ENCODE results near the gene PHF21B. TPM values are rescaled to one million over a fixed set of nuclear protein-coding genes. Genes with fewer than 3 reads are reported as not detected.

Gene PHF21B
- total and polyA plus RNA-seq, 7 experiments from 2014 or later: not detected

DNA sequence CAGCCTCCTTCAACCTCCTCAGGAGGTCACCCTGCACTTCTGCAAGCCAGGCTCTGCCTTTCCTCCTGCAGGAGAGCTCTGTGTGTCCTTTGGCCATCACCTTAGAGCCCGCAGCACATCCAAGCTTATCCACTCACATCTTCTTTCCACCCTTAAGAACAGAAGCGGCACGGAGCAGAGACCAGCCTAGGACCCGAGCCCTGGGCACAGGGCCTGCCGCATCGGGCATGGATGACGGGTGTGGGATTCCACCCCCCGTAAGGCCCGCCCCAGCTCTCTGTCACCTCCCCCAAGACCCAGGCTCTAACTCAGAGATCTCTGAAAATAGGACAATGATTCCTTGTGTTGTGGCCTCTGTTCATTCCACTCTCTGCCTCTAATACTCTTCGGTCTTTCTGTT is 42.1 kb upstream of the PHF21B start:
- DNase-seq: no peak
- Histone ChIP-seq H3K36me3 (ENCODE audit: control insufficient read depth in 2 of 3, insufficient read depth in 3 of 3, low read length in 3 of 3) (no peaks in the 10 kb centered on the region), H3K4me1 (ENCODE audit: control insufficient read depth in 2 of 2, insufficient read depth in 2 of 2, low read length in 2 of 2) (no peaks in the 10 kb centered on the region), H3K9me3 (ENCODE audit: control insufficient read depth in 2 of 3, low read length in 3 of 3) (no peaks in the 10 kb centered on the region), H3K4me3 (ENCODE audit: low read length) (no peak overlapping the region), H3K27me3 (ENCODE audit: control insufficient read depth in 2 of 2, insufficient read depth in 2 of 2, low read length in 2 of 2) (no peaks in the 10 kb centered on the region), H3K27ac (ENCODE audit: low read depth, low read length) (no peak overlapping the region)
- ChIA-PET POLR2A (no interaction called here), CTCF (no interaction called here)
- Mint-ChIP-seq H3K9me3 (peaks cover 0 to 6% (median 0%) of the 10 kb centered on the region in 11 donors), H3K36me3 (no peaks in the 10 kb centered on the region), H3K27me3 (peaks cover 0 to 46% (median 32%) of the 10 kb centered on the region in 5 donors), H3K4me1 (peaks cover 0 to 2% (median 0%) of the 10 kb centered on the region in 7 donors), H3K27ac (no peak overlapping the region), H3K4me3 (no peak overlapping the region)
- no peak for ATAC-seq
- intact Hi-C loops (cut with micrococcal nuclease): no loop called here

DNA sequence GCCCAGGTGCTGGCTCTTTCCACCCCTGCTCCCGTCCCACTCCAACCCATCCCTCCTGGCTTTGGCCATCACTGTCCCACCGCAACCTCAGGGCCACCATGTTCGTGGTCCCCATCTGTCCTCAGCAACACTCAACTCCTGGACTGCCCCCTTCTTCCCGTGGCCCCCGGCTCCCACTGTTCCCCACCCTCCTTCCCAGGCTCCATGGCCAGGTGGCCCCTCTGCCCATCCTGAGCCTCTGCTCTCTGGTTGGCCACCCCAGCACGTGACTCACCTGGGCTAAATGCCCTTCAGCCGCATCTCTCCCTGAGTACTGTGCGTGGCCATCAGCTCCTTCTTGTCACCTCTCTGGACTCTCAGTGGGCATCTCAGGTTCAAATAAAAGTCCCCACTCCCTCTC is 41.6 kb upstream of the PHF21B start:
- Histone ChIP-seq H3K36me3 (ENCODE audit: control insufficient read depth in 2 of 3, insufficient read depth in 3 of 3, low read length in 3 of 3) (no peaks in the 10 kb centered on the region), H3K4me3 (ENCODE audit: low read length) (no peak overlapping the region), H3K4me1 (ENCODE audit: control insufficient read depth in 2 of 2, insufficient read depth in 2 of 2, low read length in 2 of 2) (no peaks in the 10 kb centered on the region), H3K27ac (ENCODE audit: low read depth, low read length) (no peak overlapping the region), H3K9me3 (ENCODE audit: control insufficient read depth in 2 of 3, low read length in 3 of 3) (no peaks in the 10 kb centered on the region), H3K27me3 (ENCODE audit: control insufficient read depth in 2 of 2, insufficient read depth in 2 of 2, low read length in 2 of 2) (no peaks in the 10 kb centered on the region)
- ATAC-seq: no peak
- CTCF ChIA-PET: no interaction called here
- POLR2A ChIA-PET: no interaction called here
- intact Hi-C loops (cut with micrococcal nuclease): no loop called here
- no peak overlapping the region for H3K27ac Mint-ChIP-seq
- no peak for DNase-seq
- H3K4me1 Mint-ChIP-seq: peaks cover 0 to 2% (median 0%) of the 10 kb centered on the region in 7 donors
- H3K4me3 Mint-ChIP-seq: no peak overlapping the region
- H3K36me3 Mint-ChIP-seq: no peaks in the 10 kb centered on the region
- peaks cover 0 to 9% (median 0%) of the 10 kb centered on the region in 11 donors for H3K9me3 Mint-ChIP-seq
- peaks cover 0 to 46% (median 32%) of the 10 kb centered on the region in 5 donors for H3K27me3 Mint-ChIP-seq

DNA sequence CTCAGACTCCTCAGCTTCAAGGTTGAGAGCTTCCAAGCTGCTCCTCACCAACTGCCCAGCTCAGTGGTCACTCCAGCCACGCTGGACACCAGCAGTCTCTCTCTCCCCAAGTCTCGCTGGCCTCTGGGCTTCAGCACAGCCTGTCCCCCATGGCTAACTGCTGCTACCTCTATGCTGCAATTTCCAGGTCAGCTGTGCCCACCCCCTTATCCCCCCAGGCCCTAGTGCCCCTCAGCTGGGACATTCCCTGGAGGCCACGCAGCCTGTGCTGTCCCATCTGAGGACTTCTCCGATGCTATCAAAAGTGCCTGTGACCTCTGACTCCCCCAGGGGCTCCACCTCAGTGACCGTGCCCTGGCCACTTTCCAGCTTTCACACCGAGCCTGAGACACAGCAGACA is 37.5 kb upstream of the PHF21B start:
- Mint-ChIP-seq H3K27me3 (peaks cover 0 to 56% (median 38%) of the 10 kb centered on the region in 5 donors), H3K4me3 (no peak overlapping the region), H3K4me1 (no peaks in the 10 kb centered on the region), H3K36me3 (no peaks in the 10 kb centered on the region), H3K9me3 (peaks cover 0 to 9% (median 0%) of the 10 kb centered on the region in 11 donors), H3K27ac (no peak overlapping the region)
- ChIA-PET CTCF (interaction anchor here (0.5 kb wide), 1 partner anchor 70 kb away, joined by 4 read pairs; no protein-coding TSS in a partner anchor), POLR2A (no interaction called here)
- no peaks in the 10 kb centered on the region for H3K27me3 ChIP-seq (ENCODE audit: control insufficient read depth in 2 of 2, insufficient read depth in 2 of 2, low read length in 2 of 2)
- H3K36me3 ChIP-seq (ENCODE audit: control insufficient read depth in 2 of 3, insufficient read depth in 3 of 3, low read length in 3 of 3): no peaks in the 10 kb centered on the region
- no peaks in the 10 kb centered on the region for H3K9me3 ChIP-seq (ENCODE audit: control insufficient read depth in 2 of 3, low read length in 3 of 3)
- ATAC-seq: no peak
- intact Hi-C loops (cut with micrococcal nuclease): no loop called here
- H3K4me3 ChIP-seq (ENCODE audit: low read length): no peak overlapping the region
- no peaks in the 10 kb centered on the region for H3K4me1 ChIP-seq (ENCODE audit: control insufficient read depth in 2 of 2, insufficient read depth in 2 of 2, low read length in 2 of 2)
- no peak overlapping the region for H3K27ac ChIP-seq (ENCODE audit: low read depth, low read length)
- DNase-seq: no peak

DNA sequence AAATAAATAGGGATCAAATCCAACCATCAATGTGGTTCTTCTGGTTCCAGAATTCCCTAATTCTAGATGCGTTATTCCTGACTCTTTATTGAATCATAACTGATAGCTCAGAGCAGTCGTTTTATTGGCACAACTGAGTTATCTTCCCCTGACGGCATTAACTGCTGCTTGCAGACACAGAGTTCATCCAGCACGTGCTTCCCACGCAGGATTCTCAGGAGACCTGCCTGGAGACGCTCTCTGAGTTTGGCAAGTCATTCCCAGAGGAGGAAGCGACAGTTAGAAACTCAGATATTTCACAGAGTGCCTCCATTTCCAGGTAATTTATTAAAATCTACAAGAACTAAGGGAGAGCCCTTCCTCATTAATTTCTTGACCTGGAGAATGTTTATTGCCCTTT is 35.4 kb upstream of the PHF21B start:
- Mint-ChIP-seq H3K4me3 (no peak overlapping the region), H3K27me3 (peaks cover 0 to 53% (median 31%) of the 10 kb centered on the region in 5 donors), H3K27ac (no peak overlapping the region), H3K4me1 (no peaks in the 10 kb centered on the region), H3K36me3 (no peaks in the 10 kb centered on the region), H3K9me3 (peaks cover 0 to 9% (median 0%) of the 10 kb centered on the region in 11 donors)
- ATAC-seq (no peak), DNase-seq (no peak)
- H3K9me3 ChIP-seq (ENCODE audit: control insufficient read depth in 2 of 3, low read length in 3 of 3): no peaks in the 10 kb centered on the region
- intact Hi-C loops (cut with micrococcal nuclease): no loop called here
- no peaks in the 10 kb centered on the region for H3K36me3 ChIP-seq (ENCODE audit: control insufficient read depth in 2 of 3, insufficient read depth in 3 of 3, low read length in 3 of 3)
- POLR2A ChIA-PET: no interaction called here
- H3K27ac ChIP-seq (ENCODE audit: low read depth, low read length): no peak overlapping the region
- H3K4me3 ChIP-seq (ENCODE audit: low read length): no peak overlapping the region
- CTCF ChIA-PET: no interaction called here
- H3K27me3 ChIP-seq (ENCODE audit: control insufficient read depth in 2 of 2, insufficient read depth in 2 of 2, low read length in 2 of 2): no peaks in the 10 kb centered on the region
- no peaks in the 10 kb centered on the region for H3K4me1 ChIP-seq (ENCODE audit: control insufficient read depth in 2 of 2, insufficient read depth in 2 of 2, low read length in 2 of 2)

DNA sequence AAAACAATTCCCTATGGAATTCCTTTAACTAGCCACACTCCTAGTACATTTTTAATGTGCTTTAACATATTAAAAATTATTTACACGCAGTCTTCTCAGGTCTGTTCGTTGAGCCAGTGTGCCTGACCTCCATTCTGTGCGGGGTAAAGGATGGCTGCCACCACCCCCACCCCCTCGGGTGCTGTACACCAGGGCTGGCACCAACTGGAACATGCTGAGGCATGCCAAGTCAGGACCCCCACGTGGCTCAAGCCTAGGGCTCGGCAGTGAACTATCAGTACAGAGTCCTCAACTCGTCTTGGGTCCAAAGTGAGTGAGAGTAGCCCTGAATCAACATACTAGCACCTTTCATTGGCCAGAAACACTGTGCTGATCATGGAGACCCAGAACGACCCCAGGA is 32.5 kb upstream of the PHF21B start:
- DNase-seq (no peak), ATAC-seq (no peak)
- Histone ChIP-seq H3K4me1 (ENCODE audit: control insufficient read depth in 2 of 2, insufficient read depth in 2 of 2, low read length in 2 of 2) (no peaks in the 10 kb centered on the region), H3K36me3 (ENCODE audit: control insufficient read depth in 2 of 3, insufficient read depth in 3 of 3, low read length in 3 of 3) (no peaks in the 10 kb centered on the region), H3K27me3 (ENCODE audit: control insufficient read depth in 2 of 2, insufficient read depth in 2 of 2, low read length in 2 of 2) (no peaks in the 10 kb centered on the region), H3K27ac (ENCODE audit: low read depth, low read length) (no peak overlapping the region), H3K4me3 (ENCODE audit: low read length) (no peak overlapping the region), H3K9me3 (ENCODE audit: control insufficient read depth in 2 of 3, low read length in 3 of 3) (no peaks in the 10 kb centered on the region)
- CTCF ChIA-PET: no interaction called here
- Mint-ChIP-seq H3K27ac (peak overlapping the region in 1 of 9 donors; percentile 43), H3K27me3 (peaks cover 0 to 36% (median 23%) of the 10 kb centered on the region in 5 donors), H3K4me1 (no peaks in the 10 kb centered on the region), H3K36me3 (no peaks in the 10 kb centered on the region), H3K4me3 (no peak overlapping the region), H3K9me3 (peaks cover 0 to 17% (median 0%) of the 10 kb centered on the region in 11 donors)
- POLR2A ChIA-PET: no interaction called here
- intact Hi-C loops (cut with micrococcal nuclease): no loop called here

DNA sequence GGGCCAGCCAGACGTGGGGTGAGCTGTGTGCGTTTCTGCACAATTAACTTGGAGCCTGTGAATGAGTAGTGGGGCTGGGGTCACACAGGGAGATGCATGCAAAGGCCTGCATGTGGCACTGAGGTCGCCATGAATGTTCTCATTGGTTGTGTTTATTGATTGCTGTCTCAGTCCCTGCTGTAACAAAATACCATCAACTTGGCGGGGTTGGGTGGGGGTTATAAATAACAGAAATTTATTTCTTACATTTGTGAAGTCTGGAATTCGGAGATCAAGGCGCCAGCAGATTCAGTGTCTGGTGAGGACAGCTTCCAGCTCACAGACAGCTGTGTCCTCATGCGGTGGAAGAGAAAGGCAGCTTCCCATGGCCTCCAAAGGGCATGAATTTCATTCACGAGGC is 29.3 kb upstream of the PHF21B start:
- DNase-seq: no peak
- Mint-ChIP-seq H3K27me3 (peaks cover 0 to 40% (median 27%) of the 10 kb centered on the region in 5 donors), H3K36me3 (no peaks in the 10 kb centered on the region), H3K4me3 (no peak overlapping the region), H3K9me3 (peaks cover 0 to 10% (median 0%) of the 10 kb centered on the region in 11 donors), H3K27ac (no peak overlapping the region), H3K4me1 (peaks cover 0 to 2% (median 0%) of the 10 kb centered on the region in 7 donors)
- ChIA-PET CTCF (no interaction called here), POLR2A (no interaction called here)
- no peaks in the 10 kb centered on the region for H3K36me3 ChIP-seq (ENCODE audit: control insufficient read depth in 2 of 3, insufficient read depth in 3 of 3, low read length in 3 of 3)
- H3K27ac ChIP-seq (ENCODE audit: low read depth, low read length): no peak overlapping the region
- H3K4me1 ChIP-seq (ENCODE audit: control insufficient read depth in 2 of 2, insufficient read depth in 2 of 2, low read length in 2 of 2): no peaks in the 10 kb centered on the region
- no peaks in the 10 kb centered on the region for H3K27me3 ChIP-seq (ENCODE audit: control insufficient read depth in 2 of 2, insufficient read depth in 2 of 2, low read length in 2 of 2)
- intact Hi-C loops (cut with micrococcal nuclease): no loop called here
- H3K4me3 ChIP-seq (ENCODE audit: low read length): no peak overlapping the region
- ATAC-seq: no peak
- no peaks in the 10 kb centered on the region for H3K9me3 ChIP-seq (ENCODE audit: control insufficient read depth in 2 of 3, low read length in 3 of 3)

DNA sequence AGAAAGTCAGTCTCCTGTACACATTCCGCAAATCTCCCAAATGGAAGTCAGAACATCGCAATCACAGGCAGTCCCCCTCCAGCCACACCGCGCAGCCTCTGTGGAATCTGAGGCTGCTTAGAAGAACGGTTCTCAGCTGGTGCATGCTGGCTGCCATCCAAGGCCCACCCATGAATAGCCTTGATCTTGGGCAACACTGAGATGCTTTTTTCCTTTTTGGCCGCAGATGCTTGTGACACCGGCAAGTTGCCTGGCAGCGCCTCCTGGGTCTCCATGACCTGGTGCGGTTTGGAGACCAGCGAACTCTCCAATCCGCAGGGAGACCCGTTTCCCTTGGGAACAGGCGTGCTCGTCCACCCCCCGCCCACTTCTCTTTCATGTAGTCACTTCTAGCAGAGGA is 26.3 kb upstream of the PHF21B start:
- Mint-ChIP-seq H3K4me3 (no peak overlapping the region), H3K36me3 (no peaks in the 10 kb centered on the region), H3K9me3 (peaks cover 0 to 10% (median 0%) of the 10 kb centered on the region in 11 donors), H3K27ac (no peak overlapping the region), H3K27me3 (peaks cover 0 to 36% (median 22%) of the 10 kb centered on the region in 5 donors), H3K4me1 (peaks cover 0 to 2% (median 0%) of the 10 kb centered on the region in 7 donors)
- ATAC-seq (no peak), DNase-seq (no peak)
- Histone ChIP-seq H3K9me3 (ENCODE audit: control insufficient read depth in 2 of 3, low read length in 3 of 3) (no peaks in the 10 kb centered on the region), H3K27me3 (ENCODE audit: control insufficient read depth in 2 of 2, insufficient read depth in 2 of 2, low read length in 2 of 2) (no peaks in the 10 kb centered on the region), H3K36me3 (ENCODE audit: control insufficient read depth in 2 of 3, insufficient read depth in 3 of 3, low read length in 3 of 3) (no peaks in the 10 kb centered on the region), H3K4me3 (ENCODE audit: low read length) (no peak overlapping the region), H3K27ac (ENCODE audit: low read depth, low read length) (no peak overlapping the region), H3K4me1 (ENCODE audit: control insufficient read depth in 2 of 2, insufficient read depth in 2 of 2, low read length in 2 of 2) (no peaks in the 10 kb centered on the region)
- ChIA-PET POLR2A (no interaction called here), CTCF (no interaction called here)
- intact Hi-C loops (cut with micrococcal nuclease): no loop called here

Data from naive thymus-derived CD4-positive, alpha-beta T cell (primary cell).